Stimulated activated CD4-positive, alpha-beta T cell treated with anti-CD3 and anti-CD28 coated beads, Interleukin-1b, Interleukin-23, amount 100 ng/mL, for 1 hour (primary cell): Measurements from ENCODE around the gene FAM210B.
"Not testable (repeated sequence)": the region's sequence is repeated elsewhere in the genome, so short reads cannot be mapped to it uniquely, and the experiment has no call there.

ENCODE experiments used
- DNase-seq, 2 donors: peaks; one replicate each; pipeline ENCODE4 v3.0.0-alpha.2; 2020; ENCODE audit warnings: low read depth in 2 of 2

FAM210B gene

GRCh38 chr20:56392881-56393482 is 34.2 kb downstream of the FAM210B start:
- no peak for DNase-seq

GRCh38 chr20:56393653-56394052 is 34.9 kb downstream of the FAM210B start:
- DNase-seq = no peak

GRCh38 chr20:56395166-56395565 is 36.4 kb downstream of the FAM210B start:
- no peak for DNase-seq

GRCh38 chr20:56400001-56400640 is 41.3 kb downstream of the FAM210B start:
- DNase-seq = peak in 1 of 2 donors; percentile 32

GRCh38 chr20:56403465-56403864 is 44.7 kb downstream of the FAM210B start:
- DNase-seq = no peak

GRCh38 chr20:56405356-56405755 is 46.6 kb downstream of the FAM210B start:
- not testable (repeated sequence) for DNase-seq

- DNase-seq = no peak
Observed at GRCh38 chr20:56406910-56407309, 48.1 kb downstream of the FAM210B start.

GRCh38 chr20:56409521-56409920 is 50.7 kb downstream of the FAM210B start:
- DNase-seq = no peak

- no peak for DNase-seq
Observed at GRCh38 chr20:56409956-56410355, 51.2 kb downstream of the FAM210B start.

- not testable (repeated sequence) for DNase-seq
Observed at GRCh38 chr20:56411287-56411686, 52.5 kb downstream of the FAM210B start.

- DNase-seq = no peak
Observed at GRCh38 chr20:56411759-56412472, 53.1 kb downstream of the FAM210B start, which contains the start of gene CASS4. Gene CASS4 (plus strand): TSS chr20:56412260. CDS start chr20:56412459, 199 bp downstream.

- DNase-seq = no peak
Observed at GRCh38 chr20:56412473-56412790, 53.7 kb downstream of the FAM210B start.

- DNase-seq = no peak
Observed at GRCh38 chr20:56412949-56413348, 54.2 kb downstream of the FAM210B start.

- no peak for DNase-seq
Observed at GRCh38 chr20:56414842-56415765, 56.3 kb downstream of the FAM210B start.

- no peak for DNase-seq
Observed at GRCh38 chr20:56417402-56417801, 58.6 kb downstream of the FAM210B start.

GRCh38 chr20:56417911-56418310 is 59.1 kb downstream of the FAM210B start:
- DNase-seq = no peak
